HG03108 (cell line): ENCODE data around the gene SMIM36.
A peak's percentile ranks its signal among the peaks of the same experiment; 100 is the strongest.
"Not testable (repeated sequence)": the region's sequence is repeated elsewhere in the genome, so short reads cannot be mapped to it uniquely, and the experiment has no call there.

ENCODE experiments used
- ATAC-seq: cut with Tn5 transposase; IDR thresholded peaks from one replicate; pipeline ENCODE4 v1.9.1; 2021; ENCODE audit warnings: moderate library complexity; ENCODE audit not compliant: unreplicated experiment

The SMIM36 gene

GRCh38 chr17:55507669-55508068, 3.6 kb downstream of the SMIM36 start:
- ATAC-seq: not testable (repeated sequence)

GRCh38 chr17:55501626-55502025, 9.6 kb downstream of the SMIM36 start:
- ATAC-seq: not testable (repeated sequence)

GRCh38 chr17:55500103-55500502, 11.1 kb downstream of the SMIM36 start:
- no peak for ATAC-seq

GRCh38 chr17:55496094-55496881, 15.0 kb downstream of the SMIM36 start:
- ATAC-seq: no peak

GRCh38 chr17:55495239-55495638, 16.0 kb downstream of the SMIM36 start:
- ATAC-seq: no peak

GRCh38 chr17:55492781-55493341, 18.4 kb downstream of the SMIM36 start:
- no peak for ATAC-seq

GRCh38 chr17:55490376-55490775, 20.9 kb downstream of the SMIM36 start:
- no peak for ATAC-seq

GRCh38 chr17:55487695-55488432, 23.4 kb downstream of the SMIM36 start:
- ATAC-seq: no peak

GRCh38 chr17:55484575-55484974, 26.7 kb downstream of the SMIM36 start:
- ATAC-seq: no peak

GRCh38 chr17:55482591-55483389, 28.5 kb downstream of the SMIM36 start:
- no peak for ATAC-seq

GRCh38 chr17:55480631-55481315, 30.5 kb downstream of the SMIM36 start:
- ATAC-seq: no peak

- no peak for ATAC-seq
Observed at GRCh38 chr17:55479903-55480302, 31.3 kb downstream of the SMIM36 start.

GRCh38 chr17:55478971-55479370, 32.3 kb downstream of the SMIM36 start:
- ATAC-seq: no peak

- no peak for ATAC-seq
Observed at GRCh38 chr17:55466671-55467070, 44.6 kb downstream of the SMIM36 start.

- ATAC-seq: not testable (repeated sequence)
Observed at GRCh38 chr17:55465771-55466170, 45.5 kb downstream of the SMIM36 start.

- ATAC-seq: peak; percentile 83
Observed at GRCh38 chr17:55463600-55463999, 47.7 kb downstream of the SMIM36 start.

- no peak for ATAC-seq
Observed at GRCh38 chr17:55462711-55463110, 48.5 kb downstream of the SMIM36 start.

- no peak for ATAC-seq
Observed at GRCh38 chr17:55462234-55462633, 49.0 kb downstream of the SMIM36 start.

GRCh38 chr17:55458978-55459377, 52.3 kb downstream of the SMIM36 start:
- no peak for ATAC-seq

GRCh38 chr17:55458287-55458900, 52.9 kb downstream of the SMIM36 start:
- ATAC-seq: no peak
